Karpas-422 (cell line): ENCODE results near the gene SOX5. TPM values are rescaled to one million over a fixed set of nuclear protein-coding genes. Genes with fewer than 3 reads are reported as not detected.

Experiments used
- DNase-seq: peaks from one replicate; pipeline ENCODE4 v3.0.0-alpha.2; 2015
- H2AFZ ChIP-seq: fragments of 200-600 bp; sonication (generic); 2 replicates; pipeline ENCODE4 v1.6.1; 2014; ENCODE audit warnings: antibody characterized with exemption, low read length, mixed read lengths
- H3K27ac ChIP-seq: fragments of 200-600 bp; sonication (generic); 2 replicates; pipeline ENCODE4 v1.5.1; 2014; ENCODE audit warnings: mild to moderate bottlenecking, low read length, moderate library complexity
- H3K27me3 ChIP-seq: fragments of 200-600 bp; sonication (generic); 2 replicates; pipeline ENCODE4 v1.6.1; 2014; ENCODE audit warnings: low read length, mixed read lengths
- H3K36me3 ChIP-seq: fragments of 200-600 bp; sonication (generic); 2 replicates; pipeline ENCODE4 v1.6.1; 2014; ENCODE audit warnings: low read length, mixed read lengths; ENCODE audit not compliant: insufficient read depth
- H3K4me1 ChIP-seq: fragments of 200-600 bp; sonication (generic); 2 replicates; pipeline ENCODE4 v1.6.1; 2014; ENCODE audit warnings: mild to moderate bottlenecking, low read length, mixed read lengths
- H3K4me2 ChIP-seq: fragments of 200-600 bp; sonication (generic); 2 replicates; pipeline ENCODE4 v1.6.1; 2014; ENCODE audit warnings: low read length, low read depth, mild to moderate bottlenecking; ENCODE audit not compliant: poor library complexity, severe bottlenecking
- H3K4me3 ChIP-seq: fragments of 200-600 bp; sonication (generic); 2 replicates; pipeline ENCODE4 v1.5.1; 2014; ENCODE audit warnings: mild to moderate bottlenecking, antibody characterized with exemption, low read length, mixed read lengths
- H3K79me2 ChIP-seq: fragments of 200-600 bp; sonication (generic); 2 replicates; pipeline ENCODE4 v1.6.1; 2014; ENCODE audit warnings: mild to moderate bottlenecking, low read length, mixed read lengths
- H3K9ac ChIP-seq: fragments of 200-600 bp; sonication (generic); 2 replicates; pipeline ENCODE4 v1.6.0; 2014; ENCODE audit warnings: low read length
- H3K9me2 ChIP-seq: fragments of 200-600 bp; sonication (generic), shearing (Covaris generic); replicated peaks from 2 replicates; pipeline ENCODE4 v1.6.0; 2014; ENCODE audit warnings: mild to moderate bottlenecking, low read length, moderate library complexity; ENCODE audit not compliant: insufficient read depth
- H3K9me3 ChIP-seq: fragments of 300-700, 200-600 bp; sonication (generic); 2 replicates; pipeline ENCODE4 v1.6.1; 2014; ENCODE audit warnings: low read length, mixed read lengths
- H4K20me1 ChIP-seq: fragments of 200-600 bp; sonication (generic); 2 replicates; pipeline ENCODE4 v1.6.1; 2014; ENCODE audit warnings: mild to moderate bottlenecking, antibody characterized with exemption, low read length, low read depth; ENCODE audit not compliant: insufficient read depth
- total RNA-seq: library from RNA; depleted of rRNA; stranded (reverse); fragments of >200 nt; shearing (Covaris generic); gene quantifications from 2 replicates; pipeline ENCODE4 v1.2.3, GENCODE V29; 2014; ENCODE audit warnings: low replicate concordance

The SOX5 gene
- total RNA-seq, 1 experiment from 2014 or later: 30.5 TPM

DNA sequence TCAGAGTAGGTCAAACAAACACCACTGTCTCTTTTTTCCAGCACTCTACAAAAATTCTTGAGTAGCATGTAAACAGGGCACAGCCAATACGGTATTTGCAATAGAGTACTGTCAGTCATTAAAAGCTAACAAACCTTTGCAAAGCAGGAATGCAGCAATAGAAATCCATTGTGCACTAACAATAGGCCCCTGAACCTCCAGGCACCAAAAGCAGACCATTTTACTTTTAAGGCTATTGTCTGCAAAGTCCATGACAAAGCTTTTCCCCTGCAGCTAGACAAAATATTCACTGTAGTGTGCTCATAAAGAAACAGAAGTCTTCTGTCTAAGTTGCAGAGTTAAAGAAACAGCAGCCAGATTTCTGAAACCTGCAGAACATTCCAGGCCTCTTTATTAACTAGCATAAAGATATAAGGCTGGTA is 191.9 kb downstream of the SOX5 start:
- Histone ChIP-seq H4K20me1 (no peaks in the 10 kb centered on the region), H3K27ac (no peak overlapping the region), H3K4me3 (no peak overlapping the region), H2AFZ (no peak overlapping the region), H3K4me2 (no peak overlapping the region), H3K36me3 (no peaks in the 10 kb centered on the region), H3K9me2 (no peaks in the 10 kb centered on the region), H3K4me1 (no peaks in the 10 kb centered on the region), H3K9ac (no peak overlapping the region), H3K9me3 (no peaks in the 10 kb centered on the region; the same call in 1 of the 2 replicates), H3K79me2 (no peaks in the 10 kb centered on the region), H3K27me3 (no peaks in the 10 kb centered on the region)
- no peak for DNase-seq

- Histone ChIP-seq H3K9me2 (no peaks in the 10 kb centered on the region), H3K4me3 (no peak overlapping the region), H2AFZ (no peak overlapping the region), H3K36me3 (no peaks in the 10 kb centered on the region), H3K27ac (no peak overlapping the region), H3K9me3 (no peaks in the 10 kb centered on the region; the same call in 1 of the 2 replicates), H3K79me2 (no peaks in the 10 kb centered on the region), H3K27me3 (no peaks in the 10 kb centered on the region), H3K9ac (no peak overlapping the region), H3K4me1 (no peaks in the 10 kb centered on the region), H3K4me2 (no peak overlapping the region), H4K20me1 (no peaks in the 10 kb centered on the region)
- DNase-seq: no peak
Measured at GRCh38 chr12:23756416-23756815, 193.1 kb downstream of the SOX5 start.

GRCh38 chr12:23753628-23754365 is 195.7 kb downstream of the SOX5 start:
- Histone ChIP-seq H3K27ac (no peak overlapping the region), H3K4me3 (no peak overlapping the region), H3K4me1 (no peaks in the 10 kb centered on the region), H3K9ac (no peak overlapping the region), H4K20me1 (no peaks in the 10 kb centered on the region), H2AFZ (no peak overlapping the region), H3K4me2 (no peak overlapping the region), H3K36me3 (no peaks in the 10 kb centered on the region), H3K27me3 (no peaks in the 10 kb centered on the region), H3K9me2 (no peaks in the 10 kb centered on the region), H3K9me3 (no peaks in the 10 kb centered on the region), H3K79me2 (no peaks in the 10 kb centered on the region)
- no peak for DNase-seq

DNA sequence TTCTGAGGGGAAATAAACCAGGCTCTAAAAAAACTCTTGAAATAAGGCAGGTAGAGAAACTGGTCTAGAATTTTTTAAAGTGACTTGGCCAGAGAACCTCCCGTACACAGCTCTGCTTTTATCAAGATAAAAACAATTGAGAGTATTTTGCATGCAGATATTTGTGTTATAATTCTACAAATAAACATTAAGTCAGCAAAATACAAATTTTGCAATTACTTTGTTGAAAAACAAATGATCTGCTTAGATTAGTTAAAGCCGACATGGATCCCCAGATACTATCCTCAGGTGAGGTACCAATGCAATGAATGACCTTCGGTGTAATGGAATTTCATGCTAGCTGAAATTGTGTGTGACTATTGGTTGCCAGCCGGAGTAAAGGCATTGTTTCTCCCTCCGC is 197.2 kb downstream of the SOX5 start:
- Histone ChIP-seq H2AFZ (no peak overlapping the region), H3K27me3 (no peaks in the 10 kb centered on the region), H4K20me1 (no peaks in the 10 kb centered on the region), H3K36me3 (no peaks in the 10 kb centered on the region), H3K9me3 (no peaks in the 10 kb centered on the region), H3K4me3 (no peak overlapping the region), H3K4me2 (no peak overlapping the region), H3K27ac (no peak overlapping the region), H3K79me2 (no peaks in the 10 kb centered on the region), H3K9ac (no peak overlapping the region), H3K9me2 (no peaks in the 10 kb centered on the region), H3K4me1 (no peaks in the 10 kb centered on the region)
- DNase-seq: no peak

GRCh38 chr12:23751641-23752040 is 197.8 kb downstream of the SOX5 start:
- no peak overlapping the region for H3K27ac ChIP-seq
- no peaks in the 10 kb centered on the region for H3K4me1 ChIP-seq
- H3K36me3 ChIP-seq: no peaks in the 10 kb centered on the region
- H4K20me1 ChIP-seq: no peaks in the 10 kb centered on the region
- no peak overlapping the region for H3K4me2 ChIP-seq
- no peak overlapping the region for H3K9ac ChIP-seq
- no peaks in the 10 kb centered on the region for H3K79me2 ChIP-seq
- H3K27me3 ChIP-seq: no peaks in the 10 kb centered on the region
- H2AFZ ChIP-seq: no peak overlapping the region
- no peak for DNase-seq
- no peaks in the 10 kb centered on the region for H3K9me2 ChIP-seq
- no peak overlapping the region for H3K4me3 ChIP-seq
- no peaks in the 10 kb centered on the region for H3K9me3 ChIP-seq

DNA sequence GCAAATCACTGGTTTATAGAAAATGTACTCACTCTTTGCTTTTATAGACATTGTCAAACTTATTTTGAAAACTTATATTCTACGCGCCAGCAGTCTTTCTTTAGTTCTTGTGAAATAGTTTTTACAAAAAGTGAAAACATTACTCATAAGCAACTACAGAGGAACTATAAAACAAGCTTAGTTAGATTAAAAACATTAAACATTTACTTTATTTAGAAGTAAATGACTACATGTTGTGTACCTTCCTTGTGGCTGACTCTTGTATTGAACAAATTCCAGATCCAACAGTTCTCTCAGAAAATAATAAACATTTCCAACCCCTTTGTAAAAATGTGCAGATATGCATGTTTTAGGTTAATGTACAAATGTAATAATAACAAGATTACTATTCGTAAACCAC is 198.5 kb downstream of the SOX5 start:
- DNase-seq: no peak
- Histone ChIP-seq H3K9me2 (no peaks in the 10 kb centered on the region), H3K4me2 (no peak overlapping the region), H3K9me3 (no peaks in the 10 kb centered on the region), H3K4me3 (no peak overlapping the region), H3K27ac (no peak overlapping the region), H3K27me3 (no peaks in the 10 kb centered on the region), H3K4me1 (no peaks in the 10 kb centered on the region), H2AFZ (no peak overlapping the region), H3K36me3 (no peaks in the 10 kb centered on the region), H3K9ac (no peak overlapping the region), H3K79me2 (no peaks in the 10 kb centered on the region), H4K20me1 (no peaks in the 10 kb centered on the region)

- no peaks in the 10 kb centered on the region for H3K79me2 ChIP-seq
- no peaks in the 10 kb centered on the region for H3K36me3 ChIP-seq
- H3K9me3 ChIP-seq: no peaks in the 10 kb centered on the region
- H4K20me1 ChIP-seq: no peaks in the 10 kb centered on the region
- H3K4me1 ChIP-seq: no peaks in the 10 kb centered on the region
- H3K4me2 ChIP-seq: no peak overlapping the region
- H3K27me3 ChIP-seq: no peaks in the 10 kb centered on the region
- DNase-seq: no peak
- no peak overlapping the region for H3K27ac ChIP-seq
- no peaks in the 10 kb centered on the region for H3K9me2 ChIP-seq
- no peak overlapping the region for H3K4me3 ChIP-seq
- H2AFZ ChIP-seq: no peak overlapping the region
- H3K9ac ChIP-seq: no peak overlapping the region
Measured at GRCh38 chr12:23744696-23745095, 204.8 kb downstream of the SOX5 start.

DNA sequence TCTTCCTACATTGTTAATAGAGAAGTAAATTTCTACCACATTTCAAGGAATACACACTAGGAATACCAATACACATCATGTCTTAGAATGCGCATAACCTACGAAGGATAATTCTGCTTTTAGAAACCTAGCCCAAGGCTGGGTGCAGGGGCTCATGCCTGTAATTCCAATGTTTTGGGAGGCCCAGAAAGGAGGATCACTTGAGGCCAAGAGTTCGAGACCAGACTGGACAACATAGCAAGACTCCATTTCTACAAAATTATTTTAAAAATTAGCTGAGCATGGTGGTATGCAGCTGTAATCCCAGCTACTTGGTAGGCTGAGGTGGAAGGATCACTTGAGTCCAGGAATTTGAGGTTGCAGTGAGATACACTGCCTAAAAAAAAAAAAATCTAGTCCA is 206.9 kb downstream of the SOX5 start:
- H3K36me3 ChIP-seq: no peaks in the 10 kb centered on the region
- H3K9ac ChIP-seq: no peak overlapping the region
- no peaks in the 10 kb centered on the region for H3K79me2 ChIP-seq
- no peaks in the 10 kb centered on the region for H3K27me3 ChIP-seq
- no peaks in the 10 kb centered on the region for H3K9me3 ChIP-seq
- H3K4me3 ChIP-seq: no peak overlapping the region
- H3K4me1 ChIP-seq: no peaks in the 10 kb centered on the region
- H4K20me1 ChIP-seq: no peaks in the 10 kb centered on the region
- H3K27ac ChIP-seq: no peak overlapping the region
- no peak overlapping the region for H3K4me2 ChIP-seq
- DNase-seq: no peak
- H2AFZ ChIP-seq: no peak overlapping the region
- H3K9me2 ChIP-seq: no peaks in the 10 kb centered on the region
